WTC11 (cell line): ENCODE results near the gene SMAP2. TPM values are rescaled to one million over a fixed set of nuclear protein-coding genes. Genes with fewer than 3 reads are reported as not detected.

Experiments
- ATAC-seq: fragments of 200-7000 bp; cut with Tn5 transposase; 2 replicates; pipeline ENCODE4 v1.10.0; 2021; ENCODE audit warnings: mild to moderate bottlenecking, moderate library complexity
- CTCF ChIA-PET: fragments of 300-600 bp; sonication (Branson Sonifier 250); formaldehyde crosslinking; loops from one replicate; lab custom pipeline; 2021; ENCODE audit warnings: antibody characterized with exemption; lab: Charles Lee
- POLR2A ChIA-PET: fragments of 350-600 bp; sonication (Branson Sonifier 250); formaldehyde crosslinking; loops from one replicate; lab custom pipeline; 2021; ENCODE audit warnings: antibody characterized with exemption; lab: Charles Lee
- DNase-seq: peaks from one replicate; pipeline ENCODE4 v3.0.0; 2021; ENCODE audit warnings: low spot score
- H3K27ac Mint-ChIP-seq: 2 replicates; pipeline ENCODE4 v1.8.0; 2021; ENCODE audit warnings: mixed read lengths
- H3K27me3 Mint-ChIP-seq: 2 replicates; pipeline ENCODE4 v1.8.0; 2021; ENCODE audit warnings: low read depth, mild to moderate bottlenecking, moderate library complexity, mixed read lengths
- H3K36me3 Mint-ChIP-seq: 2 replicates; pipeline ENCODE4 v1.8.0; 2021; ENCODE audit warnings: mixed read lengths
- H3K4me1 Mint-ChIP-seq: 2 replicates; pipeline ENCODE4 v1.8.0; 2022; ENCODE audit warnings: mixed read lengths
- H3K4me3 Mint-ChIP-seq: 2 replicates; pipeline ENCODE4 v1.8.0; 2021; ENCODE audit warnings: mild to moderate bottlenecking, moderate library complexity, mixed read lengths
- H3K9me3 Mint-ChIP-seq: 2 replicates; pipeline ENCODE4 v1.8.0; 2021; ENCODE audit warnings: mixed read lengths
- CREM ChIP-seq: sonication (generic); formaldehyde crosslinking; IDR thresholded peaks from 2 replicates; pipeline ENCODE4 v1.8.1; 2022; ENCODE audit warnings: mild to moderate bottlenecking, missing genetic modification reagents, moderate library complexity
- ELF4 ChIP-seq: sonication (generic); formaldehyde crosslinking; IDR thresholded peaks from 2 replicates; pipeline ENCODE4 v1.8.1; 2022; ENCODE audit warnings: low read depth, mild to moderate bottlenecking, moderate library complexity, missing genetic modification reagents
- FOXJ3 ChIP-seq: sonication (generic); formaldehyde crosslinking; IDR thresholded peaks from 2 replicates; pipeline ENCODE4 v1.9.0; 2021; ENCODE audit warnings: missing genetic modification reagents, mild to moderate bottlenecking, borderline replicate concordance
- FOXK1 ChIP-seq: sonication (generic); formaldehyde crosslinking; IDR thresholded peaks from 2 replicates; pipeline ENCODE4 v1.8.0; 2022; ENCODE audit warnings: mild to moderate bottlenecking, moderate library complexity, missing genetic modification reagents
- FOXP4 ChIP-seq: sonication (generic); formaldehyde crosslinking; IDR thresholded peaks from 2 replicates; pipeline ENCODE4 v1.8.0; 2022; ENCODE audit warnings: mild to moderate bottlenecking, missing genetic modification reagents
- JAZF1 ChIP-seq: fragments of 250-450 bp; sonication (Bioruptor Pico); IDR thresholded peaks from 2 replicates; pipeline ENCODE4 v1.9.0; 2021; ENCODE audit warnings: moderate library complexity, mild to moderate bottlenecking, inconsistent platforms
- JUN ChIP-seq: sonication (generic); formaldehyde crosslinking; IDR thresholded peaks from 2 replicates; pipeline ENCODE4 v1.8.0; 2023; ENCODE audit warnings: mild to moderate bottlenecking, missing genetic modification reagents
- KAT7 ChIP-seq: sonication (generic); formaldehyde crosslinking; IDR thresholded peaks from 2 replicates; pipeline ENCODE4 v1.8.1; 2023; ENCODE audit warnings: missing genetic modification reagents, mild to moderate bottlenecking, borderline replicate concordance
- NFYB ChIP-seq: sonication (generic); formaldehyde crosslinking; conservative IDR thresholded peaks from 2 replicates; pipeline ENCODE4 v1.8.0; 2022; ENCODE audit warnings: low read depth, missing genetic modification reagents
- RELA ChIP-seq: sonication (generic); formaldehyde crosslinking; IDR thresholded peaks from 2 replicates; pipeline ENCODE4 v1.8.1; 2022; ENCODE audit warnings: missing genetic modification reagents, mild to moderate bottlenecking, borderline replicate concordance
- USF1 ChIP-seq: sonication (generic); formaldehyde crosslinking; IDR thresholded peaks from 2 replicates; pipeline ENCODE4 v1.8.0; 2022; ENCODE audit warnings: mild to moderate bottlenecking, missing genetic modification reagents
- ZNF121 ChIP-seq: sonication (generic); formaldehyde crosslinking; IDR thresholded peaks from 2 replicates; pipeline ENCODE4 v1.8.0; 2023; ENCODE audit warnings: missing genetic modification reagents
- ZNF425 ChIP-seq: fragments of 250-450 bp; sonication (Bioruptor Pico); conservative IDR thresholded peaks from 2 replicates; pipeline ENCODE4 v1.9.0; 2021; ENCODE audit warnings: mild to moderate bottlenecking
- total RNA-seq: library from RNA; stranded (reverse); gene quantifications from 3 replicates; pipeline ENCODE4 v1.2.3, GENCODE V29; 2021
- TF ChIP-seq, protein P1 (sequence below): sonication (generic); formaldehyde crosslinking; IDR thresholded peaks from 2 replicates; pipeline ENCODE4 v1.8.0; 2023; ENCODE audit warnings: missing genetic modification reagents
- TF ChIP-seq, protein P2 (sequence below): sonication (generic); formaldehyde crosslinking; IDR thresholded peaks from 2 replicates; pipeline ENCODE4 v1.8.0; 2022; ENCODE audit warnings: missing genetic modification reagents

The SMAP2 gene
- total RNA-seq, 1 experiment from 2014 or later: 4.9 TPM

- TF ChIP-seq USF1 (CRISPR knock-in tag) (no peak), ELF4 (CRISPR knock-in tag) (no peak), CREM (CRISPR knock-in tag) (no peak), JUN (no peak)
Measured at GRCh38 chr1:40413527-40414252, 40.2 kb downstream of the SMAP2 start (continued).

GRCh38 chr1:40414331-40414730 lies 40.8 kb downstream of the SMAP2 start:
- ATAC-seq (no peak), DNase-seq (no peak)
- Mint-ChIP-seq H3K9me3 (no peaks in the 10 kb centered on the region), H3K4me1 (peaks cover 4% of the 10 kb centered on the region), H3K27ac (no peak overlapping the region), H3K4me3 (no peak overlapping the region), H3K27me3 (no peaks in the 10 kb centered on the region), H3K36me3 (peaks cover 5% of the 10 kb centered on the region; the same call in 1 of the 2 replicates)
- ChIA-PET POLR2A (no interaction called here), CTCF (interaction anchor here (3.1 kb wide), 1 partner anchor 10 kb away, joined by 16 read pairs; no protein-coding TSS in a partner anchor)
- TF ChIP-seq, protein P1, sequence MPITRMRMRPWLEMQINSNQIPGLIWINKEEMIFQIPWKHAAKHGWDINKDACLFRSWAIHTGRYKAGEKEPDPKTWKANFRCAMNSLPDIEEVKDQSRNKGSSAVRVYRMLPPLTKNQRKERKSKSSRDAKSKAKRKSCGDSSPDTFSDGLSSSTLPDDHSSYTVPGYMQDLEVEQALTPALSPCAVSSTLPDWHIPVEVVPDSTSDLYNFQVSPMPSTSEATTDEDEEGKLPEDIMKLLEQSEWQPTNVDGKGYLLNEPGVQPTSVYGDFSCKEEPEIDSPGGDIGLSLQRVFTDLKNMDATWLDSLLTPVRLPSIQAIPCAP: no peak
- TF ChIP-seq KAT7 (CRISPR knock-in tag) (no peak), FOXP4 (CRISPR knock-in tag) (no peak), NFYB (no peak), ZNF121 (CRISPR knock-in tag) (no peak), FOXK1 (CRISPR knock-in tag) (no peak), ZNF425 (no peak), JAZF1 (CRISPR knock-in tag) (no peak), FOXJ3 (no peak), RELA (CRISPR knock-in tag) (no peak)
- TF ChIP-seq, protein P2, sequence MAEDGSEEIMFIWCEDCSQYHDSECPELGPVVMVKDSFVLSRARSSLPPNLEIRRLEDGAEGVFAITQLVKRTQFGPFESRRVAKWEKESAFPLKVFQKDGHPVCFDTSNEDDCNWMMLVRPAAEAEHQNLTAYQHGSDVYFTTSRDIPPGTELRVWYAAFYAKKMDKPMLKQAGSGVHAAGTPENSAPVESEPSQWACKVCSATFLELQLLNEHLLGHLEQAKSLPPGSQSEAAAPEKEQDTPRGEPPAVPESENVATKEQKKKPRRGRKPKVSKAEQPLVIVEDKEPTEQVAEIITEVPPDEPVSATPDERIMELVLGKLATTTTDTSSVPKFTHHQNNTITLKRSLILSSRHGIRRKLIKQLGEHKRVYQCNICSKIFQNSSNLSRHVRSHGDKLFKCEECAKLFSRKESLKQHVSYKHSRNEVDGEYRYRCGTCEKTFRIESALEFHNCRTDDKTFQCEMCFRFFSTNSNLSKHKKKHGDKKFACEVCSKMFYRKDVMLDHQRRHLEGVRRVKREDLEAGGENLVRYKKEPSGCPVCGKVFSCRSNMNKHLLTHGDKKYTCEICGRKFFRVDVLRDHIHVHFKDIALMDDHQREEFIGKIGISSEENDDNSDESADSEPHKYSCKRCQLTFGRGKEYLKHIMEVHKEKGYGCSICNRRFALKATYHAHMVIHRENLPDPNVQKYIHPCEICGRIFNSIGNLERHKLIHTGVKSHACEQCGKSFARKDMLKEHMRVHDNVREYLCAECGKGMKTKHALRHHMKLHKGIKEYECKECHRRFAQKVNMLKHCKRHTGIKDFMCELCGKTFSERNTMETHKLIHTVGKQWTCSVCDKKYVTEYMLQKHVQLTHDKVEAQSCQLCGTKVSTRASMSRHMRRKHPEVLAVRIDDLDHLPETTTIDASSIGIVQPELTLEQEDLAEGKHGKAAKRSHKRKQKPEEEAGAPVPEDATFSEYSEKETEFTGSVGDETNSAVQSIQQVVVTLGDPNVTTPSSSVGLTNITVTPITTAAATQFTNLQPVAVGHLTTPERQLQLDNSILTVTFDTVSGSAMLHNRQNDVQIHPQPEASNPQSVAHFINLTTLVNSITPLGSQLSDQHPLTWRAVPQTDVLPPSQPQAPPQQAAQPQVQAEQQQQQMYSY (CRISPR knock-in tag): no peak
